Activated CD4-positive, alpha-beta T cell treated with anti-CD3 and anti-CD28 coated beads for 1 hour (primary cell): ENCODE results near the gene MYH11.
"Not testable (repeated sequence)": the region's sequence is repeated elsewhere in the genome, so short reads cannot be mapped to it uniquely, and the experiment has no call there.

Source experiments
- DNase-seq: peaks from one replicate; pipeline ENCODE4 v3.0.0-alpha.2; 2020

The MYH11 gene

GRCh38 chr16:15874745-15875314 lies 18.0 kb upstream of the MYH11 start:
- no peak for DNase-seq

GRCh38 chr16:15873737-15874136 lies 16.9 kb upstream of the MYH11 start:
- DNase-seq = no peak

- no peak for DNase-seq
These were observed 16.5 kb upstream of the MYH11 start for GRCh38 chr16:15873301-15873700.

GRCh38 chr16:15870011-15870410 lies 13.2 kb upstream of the MYH11 start:
- no peak for DNase-seq

- no peak for DNase-seq
These were observed 9.6 kb upstream of the MYH11 start for GRCh38 chr16:15866451-15866850.

- DNase-seq = no peak
These were observed 8.9 kb upstream of the MYH11 start for GRCh38 chr16:15865742-15866141.

GRCh38 chr16:15864939-15865338 lies 8.1 kb upstream of the MYH11 start:
- no peak for DNase-seq

- no peak for DNase-seq
These were observed 5.2 kb upstream of the MYH11 start for GRCh38 chr16:15861996-15862395.

GRCh38 chr16:15858921-15859668 lies 2.3 kb upstream of the MYH11 start:
- no peak for DNase-seq

GRCh38 chr16:15857724-15858560 lies 1.1 kb upstream of the MYH11 start:
- DNase-seq = no peak

- no peak for DNase-seq
These were observed 646 bp downstream of the MYH11 start for GRCh38 chr16:15856182-15856581.

GRCh38 chr16:15855704-15856003 lies 1.2 kb downstream of the MYH11 start:
- no peak for DNase-seq

GRCh38 chr16:15854906-15855703 lies 1.7 kb downstream of the MYH11 start:
- DNase-seq = no peak

- no peak for DNase-seq
These were observed 2.8 kb downstream of the MYH11 start for GRCh38 chr16:15854061-15854460.

GRCh38 chr16:15853021-15853420 lies 3.8 kb downstream of the MYH11 start:
- DNase-seq = no peak

- DNase-seq = not testable (repeated sequence)
These were observed 6.3 kb downstream of the MYH11 start for GRCh38 chr16:15850555-15850954.

GRCh38 chr16:15849209-15849981 lies 7.4 kb downstream of the MYH11 start:
- no peak for DNase-seq

- no peak for DNase-seq
These were observed 9.1 kb downstream of the MYH11 start for GRCh38 chr16:15847611-15848175.

- no peak for DNase-seq
These were observed 10.3 kb downstream of the MYH11 start for GRCh38 chr16:15846510-15846909.

GRCh38 chr16:15843635-15844279 lies 13.1 kb downstream of the MYH11 start:
- no peak for DNase-seq

GRCh38 chr16:15839204-15839603 lies 17.6 kb downstream of the MYH11 start:
- DNase-seq = not testable (repeated sequence)

- no peak for DNase-seq
These were observed 19.1 kb downstream of the MYH11 start for GRCh38 chr16:15837761-15838160.
